Midbrain (tissue), 1 donor: ENCODE measurements around the gene UBE2Z.
"Not testable (repeated sequence)": the region's sequence is repeated elsewhere in the genome, so short reads cannot be mapped to it uniquely, and the experiment has no call there.

Experiments used
- DNase-seq: peaks from one replicate; lab custom pipeline; 2025; lab: John Stamatoyannopoulos, UW

Gene UBE2Z

GRCh38 chr17:48908047-48908843, at the start of gene UBE2Z:
Gene UBE2Z (plus strand): TSS chr17:48908407. CDS start chr17:48908504, 97 bp downstream.
- DNase-seq: peak; percentile 98

DNA sequence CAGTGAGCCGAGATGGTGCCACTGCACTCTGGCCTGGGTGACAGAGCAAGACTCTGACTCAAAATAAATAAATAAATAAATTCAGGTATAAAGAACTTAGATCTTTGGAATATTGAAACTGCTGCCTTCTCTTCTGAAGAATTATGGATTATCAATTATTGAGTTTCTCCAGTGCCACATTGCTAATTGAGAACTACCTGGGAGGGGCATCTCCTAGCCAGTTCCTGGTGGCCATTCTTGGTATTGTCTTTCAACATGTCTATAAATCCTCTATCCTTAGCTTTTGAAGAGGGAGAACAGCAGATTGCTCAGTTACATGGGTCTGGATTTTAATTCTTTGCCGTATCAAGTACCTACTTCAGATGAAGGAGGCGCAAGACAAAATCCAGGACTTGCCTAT, 48.2 kb upstream of the UBE2Z start:
- DNase-seq: no peak

- no peak for DNase-seq
Measured at GRCh38 chr17:48860456-48860855, 47.8 kb upstream of the UBE2Z start.

- no peak for DNase-seq
Measured at GRCh38 chr17:48868916-48869500, 39.2 kb upstream of the UBE2Z start.

DNA sequence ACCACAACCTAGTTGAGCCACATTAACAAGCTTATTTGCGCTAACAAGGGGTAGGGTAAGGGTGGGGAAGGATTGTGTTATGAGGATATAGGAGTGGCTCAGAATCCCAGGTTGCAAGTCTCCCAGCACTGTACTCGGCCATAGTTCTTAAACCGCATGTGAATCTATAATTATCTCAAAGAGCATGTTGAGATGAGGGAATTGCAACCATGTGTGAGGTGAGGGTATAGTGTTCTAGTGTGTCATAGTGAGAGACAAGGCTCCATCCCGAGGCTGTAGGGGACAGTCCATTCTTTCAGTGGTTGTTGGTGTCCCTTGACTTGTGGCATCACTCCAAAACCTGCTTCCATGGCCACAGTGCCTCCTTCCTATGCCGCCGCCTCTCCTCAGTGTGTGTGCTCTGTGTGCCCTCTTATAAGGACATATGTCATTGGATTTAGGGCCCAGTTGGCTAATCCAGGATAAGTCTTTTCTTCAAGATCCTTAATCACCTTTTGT, 38.3 kb upstream of the UBE2Z start:
- DNase-seq: no peak

- no peak for DNase-seq
Measured at GRCh38 chr17:48871035-48871550, 37.1 kb upstream of the UBE2Z start.

DNA sequence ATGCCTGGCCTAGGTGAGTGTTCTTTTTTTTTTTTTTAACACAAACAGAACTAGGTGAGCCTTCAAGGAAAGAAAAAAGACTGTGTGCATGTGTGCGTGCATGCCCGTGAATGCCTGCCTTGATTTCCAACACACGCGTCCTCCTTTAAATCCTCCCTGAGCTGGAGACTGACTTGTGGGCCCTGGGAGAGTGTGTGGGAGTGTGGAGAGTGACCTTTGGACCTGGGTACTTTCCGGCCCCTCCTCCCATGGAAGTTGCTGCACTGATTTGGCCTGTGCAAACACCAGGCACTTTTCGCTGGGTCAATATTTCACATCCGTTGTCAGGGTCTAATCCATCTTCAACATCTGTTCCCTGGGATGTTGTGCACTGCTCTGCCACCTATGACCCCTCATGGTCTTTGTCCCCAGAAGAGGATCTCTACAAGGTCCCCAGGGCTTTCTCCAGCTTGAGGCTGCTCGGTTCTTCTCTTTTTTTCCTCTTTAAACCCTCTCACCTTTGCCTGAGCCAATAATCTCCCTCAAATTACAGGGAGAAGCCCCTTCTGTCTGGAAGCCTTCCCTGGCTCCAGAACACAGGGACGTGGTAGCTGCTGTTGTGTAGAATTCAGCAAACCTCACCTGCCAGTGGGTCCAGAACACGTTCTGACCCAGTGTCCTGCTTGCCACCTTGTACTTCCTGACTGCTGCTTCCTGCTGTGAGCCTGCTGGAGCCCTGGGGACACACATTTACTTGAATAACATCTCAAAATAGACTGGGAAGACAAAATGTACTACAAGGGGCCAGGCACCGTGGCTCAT, 36.5 kb upstream of the UBE2Z start:
- no peak for DNase-seq

DNA sequence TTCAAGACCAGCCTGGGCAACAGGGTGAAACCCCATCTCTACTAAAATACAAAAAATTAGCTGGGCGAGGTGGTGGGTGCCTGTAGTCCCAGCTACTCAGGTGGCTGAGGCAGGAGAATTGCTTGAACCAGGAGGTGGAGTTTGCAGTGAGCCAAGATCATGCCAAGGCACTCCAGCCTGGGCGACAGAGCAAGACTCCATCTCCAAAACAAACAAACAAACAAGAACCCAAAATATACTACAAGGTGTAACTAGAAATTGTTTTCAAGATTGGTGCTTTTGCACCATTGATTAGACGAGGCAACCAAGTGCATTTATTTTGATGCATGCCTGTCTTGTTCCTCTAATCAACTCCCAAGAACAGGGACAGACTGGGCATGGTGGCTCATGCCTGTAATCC, 35.8 kb upstream of the UBE2Z start:
- DNase-seq: not testable (repeated sequence)

DNA sequence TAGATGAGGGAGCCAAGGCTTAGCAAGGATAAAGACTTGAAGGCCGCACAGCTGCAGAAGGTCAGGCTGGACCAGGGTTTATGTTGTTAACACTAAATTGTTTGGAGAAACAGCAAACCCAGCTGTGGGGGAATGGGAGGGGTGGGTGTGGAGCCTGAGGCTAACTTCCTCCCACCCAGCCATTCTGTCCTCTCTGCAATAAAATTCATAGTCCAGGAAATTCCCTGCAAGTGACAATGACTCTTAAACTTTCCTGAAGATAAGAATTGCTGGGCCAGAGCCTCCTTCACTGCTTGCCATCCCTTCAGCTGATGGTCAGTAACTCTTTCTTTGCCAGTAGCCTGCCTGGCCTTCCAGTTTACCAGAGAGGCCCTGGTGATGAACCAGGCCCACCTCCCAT, 35.0 kb upstream of the UBE2Z start:
- DNase-seq: no peak

GRCh38 chr17:48873696-48874443, 34.3 kb upstream of the UBE2Z start:
- no peak for DNase-seq

GRCh38 chr17:48878920-48879898, 29.0 kb upstream of the UBE2Z start:
- DNase-seq: peak; percentile 51

DNA sequence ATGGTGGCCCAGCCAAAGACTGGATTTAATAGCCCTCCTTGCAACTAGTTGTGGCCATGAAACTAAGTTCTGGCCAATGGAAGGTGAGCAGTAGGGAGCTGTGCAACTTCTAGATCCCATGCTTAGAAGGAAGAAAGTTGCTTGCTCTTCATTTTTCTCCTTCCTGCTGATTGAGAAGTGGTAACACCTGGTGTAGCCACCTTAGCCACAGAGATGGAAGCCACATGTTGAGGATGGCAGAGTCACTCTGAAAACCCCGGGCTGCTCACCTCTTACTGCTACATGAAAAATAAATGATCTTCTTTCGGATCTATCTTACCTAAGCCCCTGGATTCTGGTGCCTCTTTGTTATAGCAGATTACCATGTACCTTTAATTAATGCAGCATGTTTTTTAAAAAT, 25.9 kb upstream of the UBE2Z start:
- DNase-seq: no peak

DNA sequence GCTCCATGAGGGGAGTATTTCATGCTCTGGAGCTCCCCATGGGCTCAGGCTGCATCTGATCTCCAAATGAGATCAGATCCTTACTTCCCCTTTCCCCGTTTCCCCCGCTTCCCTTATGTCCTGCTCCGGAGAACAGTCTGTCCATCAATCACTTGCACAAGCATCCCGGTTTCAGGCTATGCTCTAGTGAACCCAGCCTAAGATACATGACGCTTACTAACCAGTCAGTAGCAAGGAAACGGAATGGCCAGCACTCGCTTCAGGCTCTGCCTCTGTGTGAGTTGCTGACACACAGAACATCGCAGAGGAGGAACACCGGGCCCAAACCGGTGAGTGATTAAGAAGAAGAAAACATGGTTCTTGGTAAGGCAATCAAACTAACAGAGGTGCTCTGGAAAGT, 25.0 kb upstream of the UBE2Z start:
- DNase-seq: no peak

- no peak for DNase-seq
Measured at GRCh38 chr17:48890086-48890485, 18.1 kb upstream of the UBE2Z start.

- DNase-seq: no peak
Measured at GRCh38 chr17:48892940-48893645, 15.1 kb upstream of the UBE2Z start.

GRCh38 chr17:48893646-48894508, 14.3 kb upstream of the UBE2Z start:
- DNase-seq: no peak

GRCh38 chr17:48894886-48895285, 13.3 kb upstream of the UBE2Z start:
- no peak for DNase-seq

DNA sequence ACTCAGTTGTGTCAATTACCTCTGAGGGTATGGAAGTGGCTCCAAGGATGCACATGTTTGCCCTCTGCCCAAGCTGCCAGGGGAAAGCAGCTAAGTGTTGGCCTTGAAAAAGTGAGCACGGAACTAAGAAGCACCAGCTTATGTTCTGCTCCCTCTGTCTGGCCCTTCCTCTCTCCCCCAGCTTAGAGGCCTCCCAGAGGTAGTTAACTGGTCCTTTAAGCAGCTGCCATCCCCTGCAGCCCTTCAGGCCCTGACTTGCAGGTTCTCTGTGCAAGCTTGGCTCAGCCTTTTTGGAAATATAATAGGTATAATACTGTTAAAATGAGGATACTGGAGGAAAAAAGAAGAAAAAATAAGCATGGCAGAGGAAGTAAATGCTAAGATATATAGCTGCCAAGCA, 7.0 kb upstream of the UBE2Z start:
- DNase-seq: no peak

GRCh38 chr17:48903401-48903800, 4.8 kb upstream of the UBE2Z start:
- DNase-seq: no peak
